Kidney glomerular epithelial cell (primary cell): ENCODE results near the gene EFCAB10.
"Not testable (repeated sequence)": the region's sequence is repeated elsewhere in the genome, so short reads cannot be mapped to it uniquely, and the experiment has no call there.

Experiments used
- DNase-seq: peaks from one replicate; lab custom pipeline; 2025; lab: John Stamatoyannopoulos, UW

EFCAB10 gene

DNA sequence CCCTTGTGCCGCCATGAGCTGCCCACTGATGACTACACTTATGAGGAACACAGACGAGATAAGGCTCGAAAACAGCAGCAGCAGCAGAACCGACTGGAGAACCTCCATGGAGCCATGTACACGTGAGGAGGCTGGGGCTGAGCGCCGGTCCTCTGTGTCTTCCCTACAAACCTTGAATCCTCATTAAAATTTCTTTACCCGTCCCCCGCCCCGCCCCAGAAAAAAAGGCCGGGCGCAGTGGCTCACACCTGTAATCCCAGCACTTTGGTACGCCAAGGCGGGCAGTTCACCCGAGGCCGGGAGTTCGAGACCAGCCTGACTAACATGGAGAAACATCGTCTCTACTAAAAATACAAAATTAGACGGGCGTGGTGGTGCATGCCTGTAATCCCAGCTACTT is 50.7 kb downstream of the EFCAB10 start:
- DNase-seq, result no peak

DNA sequence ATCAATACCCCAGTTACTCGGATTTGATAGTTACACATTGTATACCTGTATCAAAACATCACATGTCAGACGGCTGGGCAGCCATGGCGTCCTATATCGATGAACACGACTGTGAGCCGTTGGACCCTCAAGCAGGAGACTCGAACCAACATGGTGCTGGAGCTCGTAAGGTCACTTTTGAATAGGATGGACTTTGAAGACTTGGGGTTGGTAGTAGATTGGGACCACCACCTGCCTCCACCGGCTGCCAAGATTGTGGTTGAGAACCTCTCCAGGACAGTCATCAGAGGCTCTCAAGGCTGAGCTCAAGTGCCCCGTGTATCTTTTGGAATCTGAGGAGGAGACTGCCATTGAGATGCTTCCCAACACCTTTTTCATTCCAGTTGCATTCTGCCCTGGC is 51.2 kb downstream of the EFCAB10 start:
- DNase-seq, result no peak

DNA sequence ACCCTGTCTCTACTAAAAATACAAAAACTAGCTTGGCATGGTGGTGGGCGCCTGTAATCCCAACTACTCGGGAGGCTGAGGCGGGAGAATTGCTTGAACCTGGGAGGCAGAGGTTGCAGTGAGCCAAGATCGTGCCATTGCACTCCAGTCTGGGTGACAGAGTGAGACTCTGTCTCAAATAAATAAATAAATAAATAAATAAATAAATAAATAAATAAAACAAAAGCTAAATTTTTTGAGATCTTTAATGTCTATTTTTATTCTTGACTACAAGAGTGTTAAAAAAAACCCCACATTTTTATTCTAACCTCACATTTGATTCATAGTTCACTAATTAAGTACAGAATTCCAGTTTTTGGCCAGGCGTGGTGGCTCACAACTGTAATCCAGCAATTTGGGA is 53.6 kb downstream of the EFCAB10 start:
- DNase-seq, result not testable (repeated sequence)

DNA sequence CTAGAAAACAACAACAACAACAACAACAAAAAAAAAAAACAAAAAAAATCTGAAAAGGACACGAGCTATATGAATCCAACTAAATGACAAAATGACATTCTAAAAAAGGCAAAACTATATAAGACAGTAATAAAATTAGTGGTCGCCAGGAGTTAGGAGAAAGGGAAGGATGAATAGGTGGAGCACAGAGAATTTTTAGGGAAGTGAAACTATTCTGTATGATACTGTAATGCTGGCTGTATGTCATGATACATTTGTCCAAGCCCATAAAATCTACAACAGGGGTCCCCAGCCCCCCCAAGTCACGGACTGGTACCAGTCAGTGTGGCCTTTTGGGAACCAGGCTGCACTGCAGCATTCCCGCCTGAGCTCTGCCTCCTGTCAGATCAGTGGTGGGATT is 56.5 kb downstream of the EFCAB10 start:
- DNase-seq, result no peak

DNA sequence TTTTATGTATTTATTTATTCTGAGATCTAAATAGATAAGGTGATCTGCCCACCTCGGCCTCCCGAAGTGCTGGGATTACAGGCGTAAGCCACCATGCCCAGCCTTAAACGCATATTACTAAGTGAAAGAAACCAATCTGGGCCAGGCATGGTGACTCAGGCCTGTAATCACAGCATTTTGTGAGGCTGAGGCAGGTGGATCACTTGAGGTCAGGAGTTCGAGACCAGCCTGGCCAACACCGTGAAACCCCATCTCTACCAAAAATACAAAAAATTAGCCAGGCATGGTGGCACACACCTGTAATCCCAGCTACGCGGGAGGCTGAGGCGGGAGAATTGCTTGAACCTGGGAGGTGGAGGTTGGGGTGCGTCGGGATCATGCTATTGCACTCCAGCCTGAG is 56.9 kb downstream of the EFCAB10 start:
- DNase-seq, result not testable (repeated sequence)

DNA sequence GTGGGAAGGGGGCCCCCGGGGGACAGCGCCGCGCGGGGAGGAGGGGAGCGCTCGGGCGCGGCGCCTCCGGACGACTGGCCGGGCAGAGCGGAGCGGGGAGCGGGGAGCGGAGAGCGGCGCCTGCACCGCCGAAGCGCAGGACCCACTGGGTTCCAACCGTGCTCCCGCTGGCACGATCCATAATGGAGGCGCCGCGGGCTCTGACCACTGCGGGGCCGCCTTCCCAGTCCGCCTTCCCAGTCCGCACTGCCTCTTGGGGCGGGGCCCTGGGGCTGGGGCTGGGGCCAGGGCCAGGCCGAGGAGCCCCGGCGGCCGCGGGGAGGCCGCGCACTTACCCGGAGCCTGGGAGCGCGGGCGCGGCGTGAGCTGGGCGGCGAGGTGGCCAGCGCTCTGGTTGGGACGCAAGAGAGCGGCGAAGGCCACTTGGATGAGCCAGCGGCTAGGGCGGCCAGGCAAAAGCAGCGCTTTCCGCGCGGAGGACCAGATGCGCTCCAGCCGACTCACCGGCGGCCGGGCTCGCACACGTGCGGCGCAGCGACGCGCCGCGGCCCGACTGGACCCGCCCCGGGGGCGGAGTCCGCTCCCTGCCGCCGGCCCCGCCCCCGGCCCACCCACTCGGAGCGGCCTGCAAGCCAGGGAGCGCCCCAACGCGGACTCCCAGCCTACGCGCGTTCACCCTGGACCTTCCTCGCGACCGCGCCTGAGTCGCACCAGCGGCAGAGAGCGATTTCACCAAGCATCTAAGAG is 59.4 kb downstream of the EFCAB10 start, which contains the start of gene PUS7:
TSS of gene PUS7 (minus strand) at position 555 of the 747 bp plus-strand sequence. CDS start 13,759 bp downstream, outside the sequence.
- peak; percentile 68 for DNase-seq

DNA sequence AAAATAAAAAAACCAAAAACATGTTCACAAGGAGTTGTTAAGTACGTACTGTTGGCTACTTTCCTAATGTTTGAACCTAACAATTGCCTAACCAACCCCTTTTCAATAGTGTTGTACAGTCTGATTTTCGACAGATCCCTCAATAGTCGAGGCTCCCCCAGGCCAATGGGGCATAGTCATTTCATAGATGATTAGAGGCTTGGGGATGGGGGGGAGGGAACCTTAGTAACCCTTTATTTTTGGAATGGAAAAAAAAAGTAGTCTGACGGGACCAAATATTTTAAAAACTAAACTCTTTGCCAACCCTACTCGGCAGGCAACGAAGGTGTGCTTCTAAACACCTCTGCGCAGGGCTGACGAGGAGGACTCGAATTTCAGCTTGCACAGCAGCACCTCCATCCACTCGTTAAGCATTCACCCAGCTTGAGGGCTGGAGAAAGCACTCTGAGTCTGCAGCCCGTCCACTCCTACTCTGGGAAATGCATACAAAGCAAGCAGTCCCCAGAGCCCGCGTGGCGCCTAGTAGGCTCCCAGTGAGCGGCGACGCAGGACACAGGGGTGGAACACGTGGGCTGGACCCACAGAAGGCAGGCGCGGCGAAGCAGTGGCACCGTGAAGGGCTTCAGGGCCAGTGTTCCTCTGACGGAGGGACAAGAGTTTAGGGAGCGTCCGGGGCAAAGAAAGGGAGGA is 60.1 kb downstream of the EFCAB10 start:
- DNase-seq, result peak; percentile 18

DNA sequence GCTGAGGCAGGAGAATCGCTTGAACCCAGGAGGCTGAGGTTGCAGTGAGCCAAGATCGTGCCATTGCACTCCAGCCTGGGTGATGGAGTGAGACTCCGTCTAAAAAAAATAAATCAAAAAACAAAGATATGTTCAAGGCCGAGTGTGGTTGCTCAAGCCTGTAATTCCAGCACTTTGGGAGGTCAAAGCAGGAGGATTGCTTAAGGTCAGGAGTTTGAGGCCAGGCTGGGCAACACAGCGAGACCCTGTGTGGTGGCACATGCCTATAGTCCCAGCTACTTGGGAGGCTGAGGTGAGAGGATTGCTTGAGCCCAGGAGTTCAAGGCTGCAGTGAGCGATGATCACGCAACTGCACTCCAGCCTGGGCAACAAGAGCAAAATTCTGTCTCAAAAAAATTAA is 60.7 kb downstream of the EFCAB10 start:
- not testable (repeated sequence) for DNase-seq

DNA sequence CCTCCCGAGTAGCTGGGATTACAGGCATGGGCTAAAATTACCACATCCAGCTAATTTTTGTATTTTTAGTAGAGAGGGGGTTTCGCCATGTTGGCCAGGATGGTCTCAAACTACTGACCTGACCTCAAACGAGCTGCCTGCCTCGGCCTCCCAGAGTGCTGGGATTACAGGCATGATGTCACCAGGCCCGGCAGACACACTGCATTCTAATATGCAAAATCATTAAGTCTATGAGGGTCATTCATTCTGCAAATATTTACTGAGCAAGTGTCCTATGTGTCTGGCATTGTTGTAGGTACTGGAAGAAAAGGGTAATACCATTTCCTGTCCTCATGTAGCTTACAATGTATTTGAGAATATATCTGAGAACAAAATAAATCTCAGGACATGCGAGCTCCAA is 61.9 kb downstream of the EFCAB10 start:
- no peak for DNase-seq

DNA sequence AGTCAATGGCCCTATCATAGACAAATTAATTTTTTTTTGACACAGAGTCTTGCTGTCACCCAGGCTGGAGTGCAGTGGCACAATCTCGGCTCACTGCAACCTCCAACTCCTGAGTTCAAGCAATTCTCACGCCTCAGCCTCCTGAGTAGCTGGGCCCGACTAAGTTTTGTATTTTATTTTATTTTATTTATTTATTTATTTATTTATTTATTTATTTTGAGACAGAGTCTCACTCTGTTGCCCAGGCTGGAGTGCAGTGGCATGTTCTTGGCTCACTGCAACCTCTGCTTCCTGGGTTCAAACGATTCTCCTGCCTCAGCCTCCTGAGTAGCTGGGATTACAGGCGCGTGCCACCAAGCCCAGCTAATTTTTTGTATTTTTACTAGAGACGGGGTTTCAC is 65.7 kb downstream of the EFCAB10 start:
- DNase-seq, result not testable (repeated sequence)
